ENCODE data around the gene UPK3BL1.
"Not testable (repeated sequence)": the region's sequence is repeated elsewhere in the genome, so short reads cannot be mapped to it uniquely, and the experiment has no call there.

DNA sequence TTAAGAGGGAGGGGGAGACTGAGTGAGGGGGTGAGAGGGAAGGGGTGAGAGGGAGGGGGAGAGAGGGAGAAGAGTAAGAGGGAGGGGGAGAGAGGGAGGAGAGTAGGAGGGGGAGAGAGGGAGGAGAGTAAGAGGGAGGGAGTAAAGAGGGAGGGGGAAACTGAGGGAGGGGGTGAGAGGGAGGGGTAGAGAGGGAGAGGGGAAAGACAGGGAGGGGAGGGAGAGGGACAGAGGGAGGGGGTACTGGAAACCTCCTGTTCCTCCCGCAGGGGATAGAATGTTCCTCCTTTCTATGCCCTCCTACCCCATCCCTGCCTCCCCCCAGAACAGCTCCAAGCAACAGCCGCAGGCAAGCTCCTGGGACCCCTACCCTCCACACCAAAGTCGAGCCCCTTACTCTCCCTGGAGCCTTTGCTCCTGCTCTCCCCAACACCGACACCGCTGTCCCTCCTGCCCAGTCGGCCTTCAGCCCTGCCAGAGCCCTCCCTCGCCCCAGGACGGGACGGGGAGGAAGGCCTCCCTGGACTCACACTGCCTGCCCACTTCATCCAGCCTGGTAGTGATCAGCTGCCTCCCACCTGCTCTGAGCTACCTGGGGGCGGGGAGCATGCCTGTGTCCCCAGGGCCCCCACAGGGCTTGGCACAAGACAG, 30.8 kb downstream of the UPK3BL1 start:
- not testable (repeated sequence) for TF ChIP-seq EZH2 (optimal IDR thresholded peaks at IDR 0.05; ENCODE audit: low read depth, low read length); EZH2phosphoT487 (IDR thresholded peaks at IDR 0.05; ENCODE audit: low read length)
- TF ChIP-seq, protein P1, sequence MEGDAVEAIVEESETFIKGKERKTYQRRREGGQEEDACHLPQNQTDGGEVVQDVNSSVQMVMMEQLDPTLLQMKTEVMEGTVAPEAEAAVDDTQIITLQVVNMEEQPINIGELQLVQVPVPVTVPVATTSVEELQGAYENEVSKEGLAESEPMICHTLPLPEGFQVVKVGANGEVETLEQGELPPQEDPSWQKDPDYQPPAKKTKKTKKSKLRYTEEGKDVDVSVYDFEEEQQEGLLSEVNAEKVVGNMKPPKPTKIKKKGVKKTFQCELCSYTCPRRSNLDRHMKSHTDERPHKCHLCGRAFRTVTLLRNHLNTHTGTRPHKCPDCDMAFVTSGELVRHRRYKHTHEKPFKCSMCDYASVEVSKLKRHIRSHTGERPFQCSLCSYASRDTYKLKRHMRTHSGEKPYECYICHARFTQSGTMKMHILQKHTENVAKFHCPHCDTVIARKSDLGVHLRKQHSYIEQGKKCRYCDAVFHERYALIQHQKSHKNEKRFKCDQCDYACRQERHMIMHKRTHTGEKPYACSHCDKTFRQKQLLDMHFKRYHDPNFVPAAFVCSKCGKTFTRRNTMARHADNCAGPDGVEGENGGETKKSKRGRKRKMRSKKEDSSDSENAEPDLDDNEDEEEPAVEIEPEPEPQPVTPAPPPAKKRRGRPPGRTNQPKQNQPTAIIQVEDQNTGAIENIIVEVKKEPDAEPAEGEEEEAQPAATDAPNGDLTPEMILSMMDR (IDR thresholded peaks at IDR 0.05; ENCODE audit: low read length) = not testable (repeated sequence)
